Hematopoietic multipotent progenitor cell treated with erythropoietin and hydrocortisone succinate and interleukin-3 and kit ligand, for 6 days (in vitro differentiated cells): Measurements from ENCODE around the gene CNTNAP2.

Experiments
- DNase-seq: peaks from one replicate; pipeline ENCODE4 v3.0.0-alpha.2; 2015

Gene CNTNAP2

DNA sequence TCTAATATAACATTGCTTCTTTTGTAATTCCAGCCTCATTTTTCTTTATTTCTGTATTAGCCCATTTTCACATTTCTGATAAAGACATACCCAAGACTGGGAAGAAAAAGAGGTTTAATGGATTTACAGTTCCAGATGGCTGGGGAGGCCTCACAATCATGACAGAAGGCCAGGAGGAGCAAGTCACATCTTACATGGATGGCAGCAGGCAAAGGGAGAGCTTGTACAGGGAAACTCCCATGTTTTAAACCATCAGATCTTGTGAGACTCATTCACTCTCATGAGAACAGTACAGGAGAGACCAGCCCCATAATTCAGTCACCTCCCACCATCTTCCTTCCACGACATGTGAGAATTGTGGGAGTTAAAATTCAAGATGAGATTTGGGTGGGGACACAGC lies 510.3 kb downstream of the CNTNAP2 start:
- no peak for DNase-seq

DNA sequence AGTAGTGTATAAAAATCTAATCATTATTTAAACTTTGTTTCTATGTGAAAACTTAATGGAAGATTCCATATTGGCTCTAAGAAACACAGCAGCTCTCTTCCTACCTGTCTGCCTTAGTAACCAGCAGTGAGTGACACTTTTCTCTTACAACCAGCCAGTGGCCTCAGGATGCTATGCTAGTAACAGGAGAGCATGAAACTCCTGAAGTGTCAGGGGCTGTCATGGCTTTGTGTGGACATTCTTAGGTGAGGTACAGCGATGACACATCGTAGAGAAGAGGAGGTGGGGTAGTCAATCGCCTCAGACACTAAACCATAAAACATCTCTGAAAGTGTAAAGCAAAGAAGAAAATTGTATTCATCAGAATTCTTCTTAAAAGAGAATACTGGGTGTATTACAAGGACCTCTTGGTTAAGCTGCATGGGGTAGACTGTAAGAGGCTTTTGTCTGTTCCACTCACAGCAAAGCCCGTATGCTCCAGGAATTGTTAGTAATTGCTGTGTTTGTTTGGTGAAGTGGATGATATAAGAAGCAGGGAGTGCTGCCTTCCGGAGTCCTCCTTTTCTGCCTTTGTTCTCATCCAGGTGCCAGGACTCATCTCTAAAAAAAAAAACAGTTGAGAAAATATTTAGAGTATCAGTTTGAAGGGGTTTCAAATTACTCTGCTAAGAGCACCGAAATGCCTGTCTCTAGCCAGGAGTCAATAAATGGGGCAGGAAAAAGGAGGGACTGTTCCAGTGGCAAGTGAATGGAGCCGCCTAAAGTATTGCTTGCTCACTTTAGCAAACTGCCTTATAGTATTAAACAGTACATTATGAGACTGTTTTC lies 518.8 kb downstream of the CNTNAP2 start:
- DNase-seq = no peak

DNA sequence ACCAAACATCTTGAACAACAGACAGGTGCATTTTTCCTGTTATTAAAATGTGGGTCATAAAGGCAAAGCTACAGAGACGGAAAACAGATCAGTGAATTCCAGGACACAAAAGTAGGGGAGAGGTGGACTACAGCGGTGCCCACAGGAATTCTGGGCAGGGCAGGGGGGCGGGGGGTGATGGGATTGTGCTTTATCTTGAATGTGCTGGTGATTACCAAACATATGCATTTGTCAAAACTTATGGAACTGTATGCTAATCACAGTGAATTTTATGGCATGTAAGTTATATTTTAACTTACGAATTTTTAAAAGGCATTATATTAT lies 519.4 kb downstream of the CNTNAP2 start:
- no peak for DNase-seq

DNA sequence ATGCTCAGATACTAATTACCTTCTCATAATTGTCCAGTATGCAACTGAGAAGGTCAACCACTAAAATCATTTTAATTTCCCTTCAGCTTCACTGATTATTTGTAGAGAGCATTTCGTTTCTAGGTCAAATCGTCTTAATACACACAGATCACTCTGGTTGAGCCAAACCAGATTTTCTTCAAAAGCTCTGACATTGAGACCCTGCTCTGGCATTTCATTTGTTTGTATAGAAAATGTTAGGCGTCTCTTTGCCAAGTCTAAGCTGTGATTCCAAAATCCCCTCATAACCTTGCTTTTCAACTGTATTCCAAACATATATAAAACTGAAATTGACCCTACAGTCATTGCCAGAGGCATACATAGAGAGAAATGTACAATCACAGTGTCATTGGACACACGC lies 520.0 kb downstream of the CNTNAP2 start:
- DNase-seq = no peak

DNA sequence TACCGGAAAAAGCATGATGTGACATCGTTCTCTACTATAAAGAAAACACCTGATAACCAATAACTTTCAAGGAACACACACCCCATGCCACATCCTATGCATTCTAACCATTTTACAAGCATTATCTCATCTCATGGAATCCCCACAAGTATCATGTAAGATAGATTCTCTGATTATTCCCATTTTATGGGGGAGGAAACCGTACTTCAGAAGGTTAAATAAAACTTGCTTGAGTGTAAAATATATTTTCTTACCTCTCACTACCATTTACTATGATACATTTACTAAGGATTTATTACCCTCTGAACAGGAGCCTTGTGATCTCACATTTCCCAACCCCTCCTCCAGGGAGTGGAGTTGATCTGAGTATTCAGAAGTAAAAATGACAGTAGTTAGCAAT lies 522.7 kb downstream of the CNTNAP2 start:
- no peak for DNase-seq

DNA sequence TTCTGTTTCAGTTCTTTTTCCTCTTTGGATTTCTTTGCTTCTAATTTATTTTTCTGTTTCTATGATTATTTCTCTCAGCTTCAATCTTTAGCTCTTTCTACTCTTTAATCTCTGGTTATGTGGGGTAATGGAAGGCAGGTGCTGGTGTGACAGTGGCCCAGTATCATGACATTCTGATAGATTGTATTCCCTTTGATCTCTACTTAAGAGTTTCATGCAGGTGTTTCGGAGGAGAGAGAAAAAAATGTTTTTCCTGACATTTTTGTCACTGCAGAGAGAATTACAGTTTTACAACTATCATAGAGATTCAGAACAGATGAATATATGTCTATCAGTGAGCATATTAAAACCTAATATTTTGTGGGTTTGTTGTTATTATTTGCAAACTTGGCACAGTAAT lies 524.9 kb downstream of the CNTNAP2 start:
- DNase-seq = no peak

DNA sequence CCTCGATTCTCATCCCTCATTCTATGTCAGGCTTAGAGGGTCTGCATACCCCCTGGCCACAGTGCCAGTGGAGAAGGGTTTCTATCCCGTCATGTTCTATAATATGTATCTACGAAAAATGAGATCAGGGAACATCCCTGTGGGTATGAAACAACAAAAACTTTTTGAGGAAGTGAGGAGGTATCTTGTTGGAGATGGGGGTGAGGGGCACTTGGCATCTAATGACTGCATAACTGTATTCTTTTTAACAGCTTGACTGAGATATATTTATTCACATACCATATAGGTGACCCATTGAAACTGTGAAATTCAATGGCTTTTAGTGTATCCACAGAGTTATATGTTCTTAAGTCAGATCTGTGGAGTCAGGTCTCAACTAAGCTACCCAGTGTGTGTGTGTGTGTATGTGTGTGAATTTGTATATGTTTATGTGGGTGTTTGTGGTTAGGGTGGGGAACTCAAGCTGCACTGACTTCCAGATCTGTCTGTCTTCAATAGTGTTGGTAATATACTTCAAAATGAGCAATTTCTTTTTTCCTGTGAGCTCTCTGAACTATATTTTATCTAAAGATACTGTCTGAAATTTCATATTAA lies 528.9 kb downstream of the CNTNAP2 start:
- DNase-seq = no peak

DNA sequence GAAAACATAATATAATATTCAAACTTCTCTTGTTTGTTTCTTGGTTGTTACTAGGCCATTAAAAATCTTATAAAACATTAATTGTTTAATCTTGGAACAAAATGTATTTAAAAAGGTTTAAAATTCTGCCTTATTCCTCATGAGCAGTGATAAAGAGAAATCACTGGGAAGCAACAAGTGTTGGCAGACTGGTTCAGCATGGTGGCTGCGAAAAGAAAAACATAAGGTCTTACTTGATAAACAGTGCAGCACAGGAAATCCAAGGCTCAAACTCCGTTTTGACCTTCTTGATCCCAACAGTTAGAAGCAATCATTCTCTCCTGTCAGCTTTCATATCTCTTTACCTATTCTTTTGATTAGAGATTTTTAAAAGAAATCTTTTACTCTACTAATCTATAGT lies 530.8 kb downstream of the CNTNAP2 start:
- peak; percentile 29 for DNase-seq

DNA sequence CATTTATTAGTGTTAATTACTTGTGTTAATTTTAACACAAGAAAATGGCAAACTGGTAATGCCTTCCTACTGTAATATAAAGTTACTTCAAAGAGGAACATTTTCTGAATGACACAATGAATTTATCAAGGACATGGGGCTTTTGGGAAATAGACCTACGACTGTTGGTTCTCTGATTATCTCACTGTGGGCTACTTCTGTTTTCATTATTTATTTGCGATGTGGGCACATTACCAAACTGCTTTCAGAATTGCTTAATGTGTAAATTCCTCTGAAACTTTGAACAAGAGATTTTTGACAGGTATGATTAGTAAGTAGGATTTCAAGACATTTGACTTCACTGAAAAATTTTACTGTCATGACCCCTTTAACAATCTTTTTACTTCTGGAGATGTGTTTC lies 535.6 kb downstream of the CNTNAP2 start:
- peak; percentile 43 for DNase-seq

DNA sequence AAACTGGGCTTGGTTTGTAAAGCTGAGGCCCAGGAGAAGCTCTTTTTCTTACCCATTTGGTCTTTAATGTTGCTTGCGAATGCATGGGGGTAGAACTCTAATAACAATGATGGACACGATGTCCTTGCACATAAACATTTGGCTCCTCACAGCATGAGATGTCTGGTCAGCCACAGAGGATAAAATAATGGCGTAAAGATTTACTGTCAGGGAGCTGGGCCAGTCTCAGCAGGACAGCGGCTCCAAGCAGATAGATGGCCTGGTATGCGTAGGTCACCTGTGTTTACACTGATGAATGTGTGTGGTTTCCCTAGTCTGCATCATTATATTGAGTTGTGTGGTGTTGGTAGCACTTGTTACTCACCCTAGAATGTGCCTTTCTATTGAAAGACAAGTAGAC lies 537.4 kb downstream of the CNTNAP2 start:
- no peak for DNase-seq

DNA sequence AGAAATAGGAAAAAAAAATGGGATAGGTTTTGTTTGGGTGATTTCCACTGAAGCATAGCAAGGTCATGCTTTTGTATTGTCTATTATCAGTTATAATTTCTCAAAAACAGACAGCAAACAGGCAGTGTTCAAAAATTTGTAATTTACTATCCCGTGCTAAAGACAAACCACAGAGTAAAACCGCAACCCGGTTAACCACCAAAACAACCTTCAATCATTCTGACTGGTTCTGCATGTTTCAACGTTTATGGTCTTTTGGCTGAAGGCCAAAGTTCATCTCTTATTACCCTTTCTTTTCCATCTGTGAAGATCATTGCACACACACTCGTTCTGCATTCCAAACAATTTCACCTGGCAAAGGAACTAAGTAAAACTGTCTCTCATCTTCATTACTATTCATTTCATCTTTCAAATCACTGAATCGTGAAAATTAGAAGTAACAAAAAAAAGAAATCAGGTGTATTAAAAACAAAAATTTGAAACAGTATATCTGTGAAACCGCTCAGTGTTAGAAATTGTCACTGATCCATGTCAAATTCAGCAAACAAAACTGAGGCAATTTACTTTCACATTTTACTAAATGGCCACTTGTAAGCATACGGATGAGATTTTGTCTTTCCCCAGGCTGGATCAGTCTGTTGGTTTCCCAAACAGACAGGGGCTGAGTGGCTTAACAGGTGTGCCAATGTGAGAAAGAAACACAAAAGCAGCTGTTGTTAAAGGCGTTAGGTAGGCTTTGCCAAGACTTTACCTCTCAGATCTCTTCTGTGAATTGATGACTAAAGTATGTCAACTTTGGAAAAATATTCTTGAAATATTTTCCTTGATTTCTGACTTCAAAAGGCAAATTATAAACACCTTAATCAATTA lies 539.6 kb downstream of the CNTNAP2 start:
- peak; percentile 95 for DNase-seq

DNA sequence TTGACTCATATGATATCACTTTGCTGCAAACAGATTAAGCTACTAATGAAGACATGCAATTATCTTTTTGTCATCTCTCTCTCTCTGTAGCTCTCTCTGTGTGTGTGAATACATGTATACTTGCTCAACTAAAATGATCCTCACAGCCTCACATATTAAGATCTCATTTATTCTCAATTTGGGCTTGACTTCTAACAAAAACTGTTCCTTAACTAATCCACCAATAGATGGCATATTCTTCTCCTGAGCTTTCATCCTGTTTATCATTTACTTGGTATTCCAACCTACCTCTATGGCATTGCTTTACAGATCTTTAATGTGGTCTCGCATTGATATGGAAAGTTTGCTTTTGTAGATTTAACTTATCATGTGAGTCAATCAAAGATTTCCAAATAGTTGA lies 540.4 kb downstream of the CNTNAP2 start:
- peak; percentile 35 for DNase-seq

DNA sequence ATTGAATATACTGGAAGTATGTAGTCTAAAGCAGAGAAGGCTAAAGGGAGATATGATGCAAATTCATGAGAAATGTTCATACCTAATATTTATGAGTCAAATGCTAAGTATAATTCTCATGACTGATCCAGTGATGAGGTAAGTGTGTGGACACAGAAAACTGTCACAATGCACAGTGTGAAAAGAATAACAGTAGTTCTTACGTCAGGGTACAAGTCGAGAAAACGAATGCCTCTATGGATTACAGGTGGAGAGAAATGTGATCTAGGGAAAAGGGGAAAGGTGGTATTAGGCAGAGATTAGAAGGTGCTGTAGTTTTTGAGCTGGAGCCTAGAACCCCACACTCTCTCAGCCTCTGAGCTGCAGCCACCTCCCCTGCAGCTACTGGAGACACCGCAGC lies 542.0 kb downstream of the CNTNAP2 start:
- no peak for DNase-seq

DNA sequence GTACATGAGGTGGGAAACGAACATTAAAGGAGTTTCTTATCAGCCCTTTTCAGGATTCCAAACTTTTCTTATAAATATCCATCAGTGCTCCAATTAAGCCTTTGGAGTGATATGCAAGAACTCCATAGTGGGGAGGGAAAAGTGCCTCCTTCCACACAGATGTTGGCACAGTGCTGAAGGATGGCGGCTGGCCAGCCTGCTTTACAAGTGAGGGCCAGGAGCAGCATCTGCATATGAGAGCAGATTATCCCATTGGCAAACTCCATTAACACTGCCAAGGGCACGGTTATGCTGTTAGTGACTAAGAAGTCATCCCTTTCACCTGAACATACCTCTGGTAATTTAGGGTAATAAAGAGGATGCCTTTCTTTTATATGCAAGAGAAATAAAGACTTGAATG lies 543.1 kb downstream of the CNTNAP2 start:
- no peak for DNase-seq

DNA sequence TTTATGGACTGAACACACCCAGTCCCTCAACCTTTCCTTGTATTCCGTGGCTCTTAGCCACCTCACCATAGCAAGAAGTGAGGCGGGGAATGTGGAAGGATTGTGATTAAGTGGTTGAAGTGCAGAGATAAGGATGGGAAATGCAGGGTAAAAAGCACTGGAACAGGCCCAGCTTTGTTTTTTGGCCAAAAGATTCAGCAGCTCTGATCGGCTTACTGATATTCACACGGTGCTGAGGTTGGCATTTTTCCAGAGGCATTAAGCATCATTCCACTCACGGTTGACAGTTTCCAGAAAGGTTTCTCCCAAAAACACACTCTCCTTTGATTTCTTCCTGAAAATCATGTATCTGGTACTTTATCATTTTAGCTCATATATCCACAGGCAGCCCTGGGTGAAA lies 544.2 kb downstream of the CNTNAP2 start:
- peak; percentile 43 for DNase-seq

DNA sequence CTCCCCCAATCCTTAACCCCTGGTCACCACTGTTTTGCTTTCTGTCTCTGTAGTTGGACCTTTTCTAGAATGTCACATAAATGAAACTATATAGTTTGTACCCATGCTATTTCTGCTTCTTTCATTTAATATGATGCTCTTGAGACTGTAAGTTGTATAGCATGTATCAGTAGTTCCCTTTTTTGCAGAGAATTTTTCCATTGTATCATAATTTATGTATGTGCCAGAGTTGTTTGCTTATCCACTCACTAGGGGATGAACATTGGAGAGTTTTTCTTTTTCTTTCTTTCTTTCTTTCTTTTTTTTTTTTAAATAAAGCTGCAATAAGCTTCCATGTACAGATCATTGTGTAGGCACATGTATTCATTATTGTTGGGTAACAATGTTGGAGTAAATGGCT lies 544.8 kb downstream of the CNTNAP2 start:
- DNase-seq = no peak

DNA sequence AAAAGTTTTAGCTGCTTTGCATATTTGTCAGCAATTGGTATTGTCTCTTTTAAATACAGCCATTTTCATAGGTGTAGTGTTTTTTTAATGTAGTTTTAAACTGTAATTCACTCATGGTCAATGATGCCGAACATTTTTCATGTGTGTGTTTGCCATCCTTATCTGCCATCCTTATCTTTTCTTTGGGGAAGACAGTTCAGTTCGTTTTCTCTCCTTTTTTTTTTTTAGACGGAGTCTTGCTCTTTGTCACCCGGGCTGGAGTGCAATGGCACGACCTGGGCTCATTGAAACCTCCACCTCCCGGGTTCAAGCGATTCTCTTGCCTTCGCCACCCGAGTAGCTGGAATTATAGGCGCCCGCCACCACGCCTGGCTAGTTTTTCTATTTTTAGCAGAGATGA lies 545.3 kb downstream of the CNTNAP2 start:
- no peak for DNase-seq

DNA sequence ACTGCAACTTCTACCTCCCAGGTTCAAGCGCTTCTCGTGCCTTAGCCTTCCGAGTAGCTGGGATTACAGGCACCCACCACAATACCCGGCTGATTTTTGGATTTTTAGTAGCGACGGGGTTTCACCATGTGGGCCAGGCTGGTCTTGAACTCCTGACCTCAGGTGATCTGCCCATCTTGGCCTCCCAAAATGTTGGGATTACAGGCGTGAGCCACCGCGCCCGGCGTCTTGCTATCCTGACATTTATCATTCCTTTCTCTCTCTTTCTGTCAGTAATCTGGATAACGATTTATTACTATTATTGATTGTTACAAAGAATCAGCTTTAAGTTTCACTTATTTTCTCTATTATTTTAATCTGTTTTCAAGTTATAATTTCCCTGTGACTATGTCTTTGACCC lies 548.4 kb downstream of the CNTNAP2 start:
- no peak for DNase-seq

DNA sequence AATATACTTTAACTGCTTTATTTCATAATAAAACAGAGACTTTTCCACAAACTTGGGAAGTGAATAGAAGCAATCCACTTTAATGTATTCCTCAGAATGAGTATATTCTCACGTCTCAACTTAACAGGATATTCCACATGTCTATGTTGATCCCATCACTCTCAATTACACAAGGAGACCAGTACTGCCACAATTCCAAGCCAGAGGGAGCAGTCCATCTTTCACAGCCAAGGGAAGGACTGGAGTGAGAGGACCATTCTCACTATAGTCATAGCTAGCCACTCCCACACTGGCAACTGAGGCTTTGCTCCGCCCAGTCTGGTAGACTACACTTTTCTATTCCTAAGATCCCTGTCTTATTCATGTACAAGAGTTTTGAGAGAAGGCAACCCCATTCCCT lies 553.9 kb downstream of the CNTNAP2 start:
- DNase-seq = no peak

DNA sequence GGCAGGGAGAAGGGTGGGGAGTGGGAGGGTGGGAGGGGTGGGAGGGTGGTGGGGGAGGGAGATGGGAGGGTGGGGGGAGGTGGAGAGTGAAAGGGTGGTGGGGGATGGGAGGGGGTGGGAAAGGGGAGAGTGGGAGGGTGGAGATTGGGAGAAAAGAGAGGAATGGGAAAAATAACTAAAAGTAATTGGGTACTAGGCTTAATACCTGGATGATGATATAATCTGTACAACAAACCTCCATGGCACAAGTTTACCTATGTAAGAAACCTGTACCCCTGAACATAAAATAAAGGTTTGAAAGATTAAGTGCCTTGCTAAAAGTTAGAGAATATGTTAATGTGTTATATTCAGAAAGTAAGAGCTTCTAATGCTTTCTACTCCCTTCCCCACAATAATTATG lies 564.9 kb downstream of the CNTNAP2 start:
- DNase-seq = no peak

DNA sequence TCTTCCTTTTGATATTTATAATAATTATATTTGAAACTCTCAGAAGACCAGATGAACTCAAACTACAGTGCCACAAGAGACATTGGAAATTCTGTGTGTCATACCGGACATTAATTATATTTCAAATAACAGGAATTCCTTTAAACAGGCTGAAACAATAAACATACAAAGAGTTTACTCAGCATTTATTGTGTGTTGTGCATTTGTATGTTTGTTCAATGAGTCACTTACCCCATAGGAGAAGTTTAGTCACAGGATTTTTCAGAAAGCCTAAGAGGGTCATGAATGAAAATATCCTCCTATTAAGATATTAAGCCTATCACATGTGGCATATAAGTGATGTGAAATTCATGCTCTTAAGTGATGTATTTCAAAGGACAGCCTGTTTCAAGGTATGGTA lies 566.8 kb downstream of the CNTNAP2 start:
- DNase-seq = no peak

DNA sequence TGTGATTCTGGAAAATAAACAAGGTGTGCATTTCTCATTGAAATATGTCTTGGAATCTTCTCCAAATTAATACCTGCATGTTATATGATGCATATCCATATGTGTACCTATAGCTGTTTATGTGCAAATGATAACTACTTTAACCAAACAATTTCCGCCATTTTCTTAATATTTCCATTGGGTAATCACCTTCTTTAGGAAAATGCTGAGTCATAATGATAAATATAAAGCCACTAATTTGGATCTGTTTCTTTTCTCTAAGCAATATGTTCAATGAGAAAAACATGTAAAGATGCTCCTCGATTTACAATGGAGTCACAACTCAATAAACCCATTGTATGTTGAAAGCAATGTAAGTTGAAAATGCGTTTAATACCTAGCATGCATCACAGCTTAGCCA lies 574.4 kb downstream of the CNTNAP2 start:
- DNase-seq = no peak

DNA sequence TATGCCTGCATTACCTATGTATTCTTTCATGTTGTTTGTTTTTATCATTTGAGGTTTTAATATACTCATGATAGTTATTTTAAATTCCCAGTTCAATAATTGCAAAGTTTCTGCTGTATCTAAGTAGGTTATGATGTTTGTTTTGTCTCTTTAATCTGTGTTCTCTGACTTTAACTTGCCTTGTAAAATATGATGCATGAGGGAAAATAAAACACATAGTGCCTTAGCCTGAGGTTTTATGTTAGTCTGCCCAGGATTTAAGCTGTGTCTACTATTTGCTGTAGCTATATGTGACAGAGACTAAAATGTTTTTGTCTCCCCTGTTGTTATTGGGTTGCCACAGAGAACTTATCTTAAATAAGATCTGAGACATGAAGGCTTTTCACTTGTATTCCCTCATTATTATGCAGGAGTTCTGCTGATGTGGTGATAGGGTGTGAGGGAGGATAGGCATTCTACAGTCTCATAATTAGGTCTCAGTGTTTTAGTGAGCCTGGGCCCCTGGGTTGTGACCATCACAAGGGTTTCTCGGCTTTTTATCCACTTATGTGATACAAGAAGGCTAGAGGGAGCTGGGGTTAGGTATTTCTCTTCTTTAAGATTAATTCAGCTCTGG lies 582.5 kb downstream of the CNTNAP2 start:
- DNase-seq = no peak
